K562 (cell line): ENCODE results near the gene RAB31. TPM values are rescaled to one million over a fixed set of nuclear protein-coding genes. Genes with fewer than 3 reads are reported as not detected.
A peak's percentile ranks its signal among the peaks of the same experiment; 100 is the strongest.

Experiments
- CUX1 ChIP-seq: fragments of 200-800 bp; sonication (Bioruptor generic); IDR thresholded peaks from 2 replicates; pipeline ENCODE4 v1.6.1; 2016; ENCODE audit warnings: missing genetic modification characterization, missing compliant biosample characterization
- DDX20 ChIP-seq: fragments of 450-650 bp; IDR thresholded peaks from 2 replicates; pipeline ENCODE4 v1.6.1; 2016; ENCODE audit warnings: missing genetic modification characterization, low read depth, mild to moderate bottlenecking, missing compliant biosample characterization, moderate library complexity
- HEY1 ChIP-seq: fragments of 250-450 bp; sonication (Bioruptor Pico); IDR thresholded peaks from 2 replicates; pipeline ENCODE4 v1.5.0; 2020; ENCODE audit warnings: mild to moderate bottlenecking, moderate library complexity, borderline replicate concordance
- ILK ChIP-seq: fragments of 450-650 bp; IDR thresholded peaks from 2 replicates; pipeline ENCODE4 v1.6.1; 2016; ENCODE audit warnings: missing genetic modification characterization, low read depth, mild to moderate bottlenecking, missing compliant biosample characterization, moderate library complexity, borderline replicate concordance
- KLF6 ChIP-seq: fragments of 250-450 bp; sonication (Bioruptor Pico); IDR thresholded peaks from 2 replicates; pipeline ENCODE4 v1.4.0; 2020; ENCODE audit warnings: mild to moderate bottlenecking, moderate library complexity, borderline replicate concordance
- MECOM ChIP-seq: fragments of 250-450 bp; sonication (Bioruptor Pico); IDR thresholded peaks from 2 replicates; pipeline ENCODE4 v1.8.0; 2022; ENCODE audit warnings: inconsistent platforms
- PBX2 ChIP-seq, 2 experiments: IDR thresholded peaks in 1 of 2; conservative IDR thresholded peaks in 1 of 2; 2 replicates each; pipeline ENCODE4 v1.6.1; 2016; ENCODE audit warnings: low read depth in 2 of 2, mild to moderate bottlenecking in 1 of 2, missing compliant biosample characterization in 1 of 2, missing genetic modification characterization in 1 of 2, moderate library complexity in 1 of 2
- TAF7 ChIP-seq: fragments of 450-650 bp; IDR thresholded peaks from 2 replicates; pipeline ENCODE4 v1.6.1; 2016; ENCODE audit warnings: missing genetic modification characterization, missing compliant biosample characterization
- TCF15 ChIP-seq: fragments of 250-450 bp; sonication (Bioruptor Pico); IDR thresholded peaks from 2 replicates; pipeline ENCODE4 v1.8.0; 2022; ENCODE audit warnings: moderate library complexity, mild to moderate bottlenecking, inconsistent platforms
- TSHZ1 ChIP-seq: fragments of 250-450 bp; sonication (Bioruptor Pico); IDR thresholded peaks from 2 replicates; pipeline ENCODE4 v1.4.0; 2020; ENCODE audit warnings: mild to moderate bottlenecking, moderate library complexity
- ZFPM2 ChIP-seq: fragments of 250-450 bp; sonication (Bioruptor Pico); IDR thresholded peaks from 2 replicates; pipeline ENCODE4 v1.5.1; 2022; ENCODE audit warnings: mild to moderate bottlenecking
- ZNF311 ChIP-seq: fragments of 250-450 bp; sonication (Bioruptor Pico); IDR thresholded peaks from 2 replicates; pipeline ENCODE4 v1.4.0; 2020; ENCODE audit warnings: mild to moderate bottlenecking, moderate library complexity
- ZNF384 ChIP-seq: IDR thresholded peaks from 2 replicates; pipeline ENCODE4 v1.6.1; 2012; ENCODE audit warnings: low read depth, low read length, improper control_type of control experiment
- ZNF41 ChIP-seq: fragments of 250-450 bp; sonication (Bioruptor Pico); conservative IDR thresholded peaks from 2 replicates; pipeline ENCODE4 v1.4.0; 2020; ENCODE audit warnings: mild to moderate bottlenecking
- ZNF436 ChIP-seq: fragments of 250-450, 450-650 bp; sonication (Bioruptor Pico); formaldehyde crosslinking; IDR thresholded peaks from 2 replicates; pipeline ENCODE4 v1.7.0; 2020; ENCODE audit warnings: mild to moderate bottlenecking
- polyA plus RNA-seq, 8 experiments: library from polyadenylated mRNA; depleted of rRNA in 4 of 8; stranded (reverse) in 5 of 8; unstranded in 3 of 8; fragments of >200 nt; fragmentation: Nextera tagmentation in 2 of 8; fragmentation: Illumina TruSeq in 1 of 8; extraction: Ambion mirVana in 2 of 8; extraction: Trizol in 1 of 8; gene quantifications; 2 replicates each; pipeline versions ENCODE4 v1.2.1 to v1.2.3, GENCODE V29; 2011 to 2014; ENCODE audit warnings: inconsistent platforms in 1 of 8, missing spikeins in 1 of 8
- total RNA-seq, 7 experiments: library from RNA; depleted of rRNA in 6 of 7; stranded (reverse); fragments of >200 nt in 6 of 7; fragmentation: Illumina TruSeq in 2 of 7; extraction: Trizol in 2 of 7; gene quantifications; 2 replicates each; pipeline versions ENCODE4 v1.2.1 to v1.2.3, GENCODE V29; 2011 to 2021; ENCODE audit warnings: low replicate concordance in 1 of 7

RAB31 gene
- total and polyA plus RNA-seq, 9 of the 15 experiments (the other 6 are each of a cell fraction or from before 2014, with no cell fraction given), result 20.7 to 70.4 (median 41.3) TPM

- TF ChIP-seq TSHZ1 (CRISPR knock-in tag) (0 out of 2 replicates have a peak, but pooled peaks have one; percentile 27), TAF7 (tag) (peak; percentile 35; the same call in 1 of the 2 replicates), PBX2 (CRISPR knock-in tag; IDR thresholded peaks at IDR 0.05; ENCODE audit: low read depth) (no peak), PBX2 (tag; conservative IDR thresholded peaks at IDR 0.05; ENCODE audit: low read depth) (0 out of 2 replicates have a peak, but pooled peaks have one; percentile 14), ZNF311 (peak; percentile 98), MECOM (CRISPR knock-in tag) (peak; percentile 85), KLF6 (CRISPR knock-in tag) (peak; percentile 71; the same call in 1 of the 2 replicates), CUX1 (CRISPR knock-in tag) (0 out of 2 replicates have a peak, but pooled peaks have one; percentile 26), HEY1 (CRISPR knock-in tag) (no peak), ZNF436 (no peak), ILK (tag) (peak; percentile 53; the same call in 1 of the 2 replicates), ZFPM2 (CRISPR knock-in tag) (0 out of 2 replicates have a peak, but pooled peaks have one; percentile 24), ZNF41 (no peak), DDX20 (tag) (peak; percentile 74; the same call in 1 of the 2 replicates), ZNF384 (no peak), TCF15 (CRISPR knock-in tag) (0 out of 2 replicates have a peak, but pooled peaks have one; percentile 46)
Observed at GRCh38 chr18:9874728-9875127, 166.6 kb downstream of the RAB31 start (continued).
